GM12878 (cell line): ENCODE data around the gene SYNGR2. TPM values are rescaled to one million over a fixed set of nuclear protein-coding genes. Genes with fewer than 3 reads are reported as not detected.

Source experiments
- ATAC-seq: fragments of 200-7000 bp; cut with Tn5 transposase; 3 replicates; pipeline ENCODE4 v1.9.1; 2020; ENCODE audit warnings: mild to moderate bottlenecking, moderate library complexity
- BruUV-seq: library from RNA; stranded (reverse); fragments of 400-500 nt; replicated peaks from 2 replicates; lab custom pipeline; 2021; lab: Mats Ljungman, UMichigan
- CTCF ChIA-PET: fragments of 300-600 bp; sonication (Branson Sonifier 250); formaldehyde crosslinking; extraction: SDS; loops from one replicate; lab custom pipeline; 2021; ENCODE audit warnings: inconsistent platforms; lab: Yijun Ruan, JAX
- POLR2A ChIA-PET: fragments of 350-600 bp; formaldehyde crosslinking; extraction: SDS; loops from one replicate; lab custom pipeline; 2021; ENCODE audit warnings: inconsistent platforms; lab: Charles Lee
- RAD21 ChIA-PET: fragments of 300-600 bp; sonication (Branson Sonifier 250); formaldehyde crosslinking; loops from one replicate; lab custom pipeline; 2023; ENCODE audit warnings: antibody characterized with exemption; ENCODE audit not compliant: unreplicated experiment; lab: Charles Lee
- SMC1A ChIA-PET: fragments of 300-600 bp; sonication (Branson Sonifier 250); formaldehyde crosslinking; loops from one replicate; lab custom pipeline; 2023; ENCODE audit not compliant: unreplicated experiment, uncharacterized antibody; lab: Charles Lee
- DNase-seq: peaks from one replicate; pipeline ENCODE4 v3.0.0-alpha.2; 2011; ENCODE audit warnings: low read depth, low spot score
- FAIRE-seq: peaks from 3 replicates; lab custom pipeline; 2011; peaks lifted over from hg19 to GRCh38; lab: Jason Lieb, UNC
- H2AFZ ChIP-seq: 2 replicates; pipeline ENCODE4 v1.6.0; 2011; ENCODE audit warnings: low read depth, low read length, control low read depth; ENCODE audit not compliant: control insufficient read depth
- H3K27ac ChIP-seq: 2 replicates; pipeline ENCODE4 v1.5.1; 2011; ENCODE audit warnings: control low read depth; ENCODE audit not compliant: control insufficient read depth, insufficient read depth
- H3K27me3 ChIP-seq, 2 experiments: replicated peaks in 1 of 2; 2 replicates each; pipeline versions ENCODE4 v1.6.0 to v1.6.1; 2011; ENCODE audit warnings: low read length in 1 of 2; ENCODE audit not compliant: control insufficient read depth in 2 of 2, insufficient read depth in 2 of 2
- H3K36me3 ChIP-seq, 2 experiments: 2 replicates each; pipeline ENCODE4 v1.5.1; 2011; ENCODE audit warnings: low read length in 1 of 2; ENCODE audit not compliant: control insufficient read depth in 2 of 2, insufficient read depth in 2 of 2
- H3K4me1 ChIP-seq: 2 replicates; pipeline ENCODE4 v1.6.1; 2011; ENCODE audit warnings: mild to moderate bottlenecking, low read length, moderate library complexity, mixed read lengths; ENCODE audit not compliant: control insufficient read depth, insufficient read depth
- H3K4me2 ChIP-seq: 2 replicates; pipeline ENCODE4 v1.6.0; 2011; ENCODE audit warnings: control low read depth; ENCODE audit not compliant: control insufficient read depth, insufficient read depth
- H3K4me3 ChIP-seq: fragments of 200-600 bp; sonication (generic); 2 replicates; pipeline ENCODE4 v1.5.1; 2016
- H3K79me2 ChIP-seq: 2 replicates; pipeline ENCODE4 v1.6.0; 2011; ENCODE audit warnings: low read length; ENCODE audit not compliant: control insufficient read depth, insufficient read depth
- H3K9ac ChIP-seq: 2 replicates; pipeline ENCODE4 v1.8.0; 2011; ENCODE audit warnings: low read length, control low read depth, mixed read lengths; ENCODE audit not compliant: control insufficient read depth, insufficient read depth
- H3K9me3 ChIP-seq: replicated peaks from 3 replicates; pipeline ENCODE4 v1.5.1; 2011; ENCODE audit warnings: mild to moderate bottlenecking, low read length; ENCODE audit not compliant: control insufficient read depth, insufficient read depth
- H4K20me1 ChIP-seq: 2 replicates; pipeline ENCODE4 v1.6.0; 2011; ENCODE audit not compliant: control insufficient read depth, insufficient read depth
- CHD1 ChIP-seq: IDR thresholded peaks from 2 replicates; pipeline ENCODE4 v1.6.1; 2012; ENCODE audit warnings: low read depth, low read length, improper control_type of control experiment
- DPF2 ChIP-seq: fragments of 450-650 bp; IDR thresholded peaks from 2 replicates; pipeline ENCODE4 v1.6.1; 2017; ENCODE audit warnings: mild to moderate bottlenecking
- ETV6 ChIP-seq, 2 experiments: fragments of 450-650 bp in 1 of 2; IDR thresholded peaks in 1 of 2; conservative IDR thresholded peaks in 1 of 2; 2 replicates each; pipeline ENCODE4 v1.6.1; 2014; ENCODE audit warnings: antibody characterized with exemption in 1 of 2, borderline replicate concordance in 1 of 2, low read depth in 1 of 2, mild to moderate bottlenecking in 1 of 2, moderate library complexity in 1 of 2
- FOS ChIP-seq: IDR thresholded peaks from 3 replicates; pipeline ENCODE4 v1.6.1; 2011; ENCODE audit warnings: borderline replicate concordance; ENCODE audit not compliant: insufficient read length; ENCODE audit errors: extremely low read depth
- IKZF1 ChIP-seq: fragments of 450-650 bp; conservative IDR thresholded peaks from 2 replicates; pipeline ENCODE4 v1.6.1; 2017; ENCODE audit warnings: antibody characterized with exemption, mild to moderate bottlenecking
- JUNB ChIP-seq: IDR thresholded peaks from 2 replicates; pipeline ENCODE4 v1.6.1; 2016; ENCODE audit warnings: antibody characterized with exemption, mild to moderate bottlenecking
- NR2F1 ChIP-seq: fragments of 450-650 bp; conservative IDR thresholded peaks from 2 replicates; pipeline ENCODE4 v1.6.1; 2017; ENCODE audit warnings: mild to moderate bottlenecking
- ZNF217 ChIP-seq: fragments of 450-650 bp; IDR thresholded peaks from 2 replicates; pipeline ENCODE4 v1.6.1; 2017; ENCODE audit warnings: antibody characterized with exemption, mild to moderate bottlenecking
- WGBS: methylation state at CpG from one replicate; pipeline ENCODE4 v1.1.6; 2016; ENCODE audit warnings: low lambda C conversion rate; ENCODE audit not compliant: insufficient replicate concordance, insufficient coverage; ENCODE audit errors: missing lambda C conversion rate; 5-methylcytosine and 5-hydroxymethylcytosine counted together
- in situ Hi-C: fragments of 300-500 bp; cut with MboI; formaldehyde crosslinking; loops from 9 replicates; pipeline ENCODE4 v1.14.3; 2018; ENCODE audit warnings: mixed read lengths
- intact Hi-C: fragments of 100-400 bp; cut with micrococcal nuclease; formaldehyde crosslinking; loops from one replicate; pipeline ENCODE4 v1.14.2; 2022; ENCODE audit not compliant: unreplicated experiment
- polyA plus RNA-seq, 11 experiments: library from polyadenylated mRNA; depleted of rRNA in 4 of 11; unstranded in 6 of 11; stranded (reverse) in 5 of 11; fragments of >200 nt; fragmentation: Nextera tagmentation in 4 of 11; fragmentation: Illumina TruSeq in 1 of 11; extraction: Ambion mirVana in 4 of 11; extraction: Trizol in 1 of 11; gene quantifications; 1 replicate in 1 of 11; 2 replicates in 10 of 11; pipeline versions ENCODE4 v1.2.1 to v1.2.3, GENCODE V29; 2011 to 2016; ENCODE audit warnings: inconsistent platforms in 2 of 11, missing spikeins in 2 of 11, low read depth in 1 of 11
- total RNA-seq, 4 experiments: library from RNA; depleted of rRNA in 3 of 4; stranded (reverse); fragments of >200 nt in 3 of 4; fragmentation: Illumina TruSeq in 1 of 4; extraction: Trizol in 1 of 4; gene quantifications; 2 replicates each; pipeline versions ENCODE4 v1.2.1 to v1.2.3, GENCODE V29; 2013 to 2021
- TF ChIP-seq, protein P1 (sequence below): fragments of 450-650 bp; IDR thresholded peaks from 2 replicates; pipeline ENCODE4 v1.6.1; 2016; ENCODE audit warnings: mild to moderate bottlenecking
- TF ChIP-seq, protein P2 (sequence below): fragments of 450-650 bp; IDR thresholded peaks from 2 replicates; pipeline ENCODE4 v1.6.1; 2017; ENCODE audit warnings: mild to moderate bottlenecking, moderate library complexity
- TF ChIP-seq, protein P3 (sequence below): IDR thresholded peaks from 2 replicates; pipeline ENCODE4 v1.6.1; 2011; ENCODE audit warnings: mild to moderate bottlenecking, low read depth, low read length, moderate library complexity; ENCODE audit not compliant: insufficient replicate concordance

Gene SYNGR2
- total and polyA plus RNA-seq, 10 of the 15 experiments (the other 5 are each of a cell fraction or from before 2014, with no cell fraction given), result 4.4 to 529 (median 261) TPM

DNA sequence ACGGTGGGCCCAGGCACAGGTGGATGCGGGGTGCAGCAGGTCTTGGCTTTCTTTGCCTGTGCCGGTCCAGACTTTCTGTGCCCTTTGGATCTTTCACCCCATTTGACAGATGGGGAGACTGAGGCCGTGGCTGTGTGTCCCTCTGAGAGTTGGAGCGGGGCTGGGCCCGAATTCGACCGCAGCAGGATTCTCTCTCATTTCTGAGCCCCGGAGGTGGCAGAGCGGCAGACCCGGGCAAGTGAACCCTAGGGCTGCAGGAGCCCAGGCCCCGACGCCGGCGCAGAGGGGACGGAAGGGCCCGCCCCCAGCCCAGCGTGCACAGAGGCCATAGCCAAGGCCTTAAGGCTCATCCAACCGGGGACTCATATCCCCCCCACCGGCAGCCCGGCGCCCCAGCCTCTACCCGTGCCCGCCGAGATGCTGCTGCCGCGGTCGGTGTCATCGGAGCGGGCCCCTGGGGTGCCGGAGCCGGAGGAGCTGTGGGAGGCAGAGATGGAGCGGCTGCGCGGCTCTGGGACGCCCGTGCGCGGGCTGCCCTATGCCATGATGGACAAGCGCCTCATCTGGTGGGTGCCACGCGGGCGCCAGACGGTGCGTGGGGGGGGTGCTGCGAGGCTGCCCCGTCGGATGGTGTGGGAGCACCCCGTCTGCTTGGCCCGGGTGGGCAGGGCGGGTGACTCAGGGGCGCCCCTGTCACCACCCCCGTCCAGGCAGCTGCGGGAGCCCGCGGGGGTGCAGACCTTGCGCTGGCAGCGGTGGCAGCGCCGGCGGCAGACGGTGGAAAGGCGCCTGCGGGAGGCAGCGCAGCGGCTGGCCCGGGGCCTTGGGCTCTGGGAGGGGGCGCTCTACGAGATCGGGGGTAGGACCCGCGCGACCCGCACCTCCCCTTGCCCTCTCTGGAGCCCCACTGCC lies 37.0 kb upstream of the SYNGR2 start (continued):
- TF ChIP-seq, protein P1, sequence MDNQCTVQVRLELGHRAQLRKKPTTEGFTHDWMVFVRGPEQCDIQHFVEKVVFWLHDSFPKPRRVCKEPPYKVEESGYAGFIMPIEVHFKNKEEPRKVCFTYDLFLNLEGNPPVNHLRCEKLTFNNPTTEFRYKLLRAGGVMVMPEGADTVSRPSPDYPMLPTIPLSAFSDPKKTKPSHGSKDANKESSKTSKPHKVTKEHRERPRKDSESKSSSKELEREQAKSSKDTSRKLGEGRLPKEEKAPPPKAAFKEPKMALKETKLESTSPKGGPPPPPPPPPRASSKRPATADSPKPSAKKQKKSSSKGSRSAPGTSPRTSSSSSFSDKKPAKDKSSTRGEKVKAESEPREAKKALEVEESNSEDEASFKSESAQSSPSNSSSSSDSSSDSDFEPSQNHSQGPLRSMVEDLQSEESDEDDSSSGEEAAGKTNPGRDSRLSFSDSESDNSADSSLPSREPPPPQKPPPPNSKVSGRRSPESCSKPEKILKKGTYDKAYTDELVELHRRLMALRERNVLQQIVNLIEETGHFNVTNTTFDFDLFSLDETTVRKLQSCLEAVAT, result peak; percentile 30; the same call in 1 of the 2 replicates
- TF ChIP-seq ZNF217, result 0 out of 2 replicates have a peak, but pooled peaks have one; percentile 40

DNA sequence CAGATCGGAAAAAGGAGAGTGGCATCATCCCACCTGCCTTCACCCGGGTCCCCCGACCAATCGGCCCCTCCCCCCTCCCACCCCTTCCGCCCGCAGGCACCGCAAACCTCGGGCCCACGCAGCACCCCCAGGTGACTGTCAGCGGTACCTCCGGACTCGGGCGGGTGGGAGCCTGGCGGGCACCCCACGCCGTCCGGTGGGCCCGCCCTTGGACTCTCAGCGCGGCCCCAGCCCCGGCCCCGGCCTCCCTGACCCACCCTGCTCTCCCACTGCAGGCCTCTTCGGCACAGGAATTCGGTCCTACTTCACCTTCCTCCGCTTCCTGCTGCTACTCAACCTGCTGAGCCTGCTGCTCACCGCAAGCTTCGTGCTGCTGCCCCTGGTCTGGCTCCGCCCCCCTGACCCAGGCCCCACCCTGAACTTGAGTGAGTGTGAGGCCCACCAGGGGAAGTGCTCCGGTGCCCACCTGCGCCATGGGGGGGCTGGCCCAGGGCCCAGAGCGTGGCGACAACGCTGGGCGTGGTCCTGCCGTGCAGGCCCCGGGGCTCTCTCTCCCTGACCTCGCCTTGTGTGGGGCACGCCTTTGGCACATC lies 36.2 kb upstream of the SYNGR2 start:
- CTCF ChIA-PET, result interaction anchor here (1.3 to 9.5 kb wide), 3 partner anchors 5 to 42 kb away, joined by 4 to 132 read pairs (median 66); partner anchors contain the start of gene TMC6
- Histone ChIP-seq H3K79me2 (peaks cover 82% of the 10 kb centered on the region), H3K27ac (peak overlapping the region; percentile 93), H3K4me2 (peak overlapping the region; percentile 96), H3K9me3 (no peaks in the 10 kb centered on the region), H3K9ac (peak overlapping the region; percentile 86), H3K4me3 (peak overlapping the region; percentile 94), H3K27me3 (no peaks in the 10 kb centered on the region), H2AFZ (no peak overlapping the region), H3K4me1 (peaks cover 56% of the 10 kb centered on the region), H4K20me1 (no peaks in the 10 kb centered on the region), H3K36me3 (peaks cover 13 to 16% of the 10 kb centered on the region in 2 experiments; a peak in 3 of 4 replicates)
- ATAC-seq (peak; percentile 27), DNase-seq (no peak), FAIRE-seq (peak; percentile 27)
- in situ Hi-C loops, result no loop called here
- SMC1A ChIA-PET, result no interaction called here
- BruUV-seq, result no TSS peak
- 2% methylated on average over 23 of the region's 38 CpGs for WGBS
- intact Hi-C loops, result no loop called here
- RAD21 ChIA-PET, result interaction anchor here (0.6 to 2.7 kb wide), 6 partner anchors 12 to 704 kb away, joined by 3 to 6 read pairs (median 4); no protein-coding TSS in a partner anchor
- POLR2A ChIA-PET, result interaction anchor here (0.9 to 3.7 kb wide), 4 partner anchors 12 to 44 kb away, joined by 3 to 13 read pairs (median 5); partner anchors contain the start of gene SYNGR2
- no peak for TF ChIP-seq CHD1
- TF ChIP-seq, protein P2, sequence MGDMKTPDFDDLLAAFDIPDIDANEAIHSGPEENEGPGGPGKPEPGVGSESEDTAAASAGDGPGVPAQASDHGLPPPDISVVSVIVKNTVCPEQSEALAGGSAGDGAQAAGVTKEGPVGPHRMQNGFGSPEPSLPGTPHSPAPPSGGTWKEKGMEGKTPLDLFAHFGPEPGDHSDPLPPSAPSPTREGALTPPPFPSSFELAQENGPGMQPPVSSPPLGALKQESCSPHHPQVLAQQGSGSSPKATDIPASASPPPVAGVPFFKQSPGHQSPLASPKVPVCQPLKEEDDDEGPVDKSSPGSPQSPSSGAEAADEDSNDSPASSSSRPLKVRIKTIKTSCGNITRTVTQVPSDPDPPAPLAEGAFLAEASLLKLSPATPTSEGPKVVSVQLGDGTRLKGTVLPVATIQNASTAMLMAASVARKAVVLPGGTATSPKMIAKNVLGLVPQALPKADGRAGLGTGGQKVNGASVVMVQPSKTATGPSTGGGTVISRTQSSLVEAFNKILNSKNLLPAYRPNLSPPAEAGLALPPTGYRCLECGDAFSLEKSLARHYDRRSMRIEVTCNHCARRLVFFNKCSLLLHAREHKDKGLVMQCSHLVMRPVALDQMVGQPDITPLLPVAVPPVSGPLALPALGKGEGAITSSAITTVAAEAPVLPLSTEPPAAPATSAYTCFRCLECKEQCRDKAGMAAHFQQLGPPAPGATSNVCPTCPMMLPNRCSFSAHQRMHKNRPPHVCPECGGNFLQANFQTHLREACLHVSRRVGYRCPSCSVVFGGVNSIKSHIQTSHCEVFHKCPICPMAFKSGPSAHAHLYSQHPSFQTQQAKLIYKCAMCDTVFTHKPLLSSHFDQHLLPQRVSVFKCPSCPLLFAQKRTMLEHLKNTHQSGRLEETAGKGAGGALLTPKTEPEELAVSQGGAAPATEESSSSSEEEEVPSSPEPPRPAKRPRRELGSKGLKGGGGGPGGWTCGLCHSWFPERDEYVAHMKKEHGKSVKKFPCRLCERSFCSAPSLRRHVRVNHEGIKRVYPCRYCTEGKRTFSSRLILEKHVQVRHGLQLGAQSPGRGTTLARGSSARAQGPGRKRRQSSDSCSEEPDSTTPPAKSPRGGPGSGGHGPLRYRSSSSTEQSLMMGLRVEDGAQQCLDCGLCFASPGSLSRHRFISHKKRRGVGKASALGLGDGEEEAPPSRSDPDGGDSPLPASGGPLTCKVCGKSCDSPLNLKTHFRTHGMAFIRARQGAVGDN, result peak; percentile 83; the same call in 1 of the 2 replicates
- 0 out of 4 replicates have a peak, but pooled peaks of 1 of the 2 experiments have one; percentile 20 for TF ChIP-seq ETV6 (conservative IDR thresholded peaks at IDR 0.05 in 1 of 2, IDR thresholded peaks at IDR 0.05 in 1 of 2; ENCODE audit: borderline replicate concordance in 1 of 2, low read depth in 1 of 2)
- TF ChIP-seq DPF2, result 0 out of 2 replicates have a peak, but pooled peaks have one; percentile 65
- TF ChIP-seq JUNB, result no peak
- TF ChIP-seq IKZF1, result peak; percentile 67
- TF ChIP-seq FOS, result no peak
- TF ChIP-seq, protein P3, sequence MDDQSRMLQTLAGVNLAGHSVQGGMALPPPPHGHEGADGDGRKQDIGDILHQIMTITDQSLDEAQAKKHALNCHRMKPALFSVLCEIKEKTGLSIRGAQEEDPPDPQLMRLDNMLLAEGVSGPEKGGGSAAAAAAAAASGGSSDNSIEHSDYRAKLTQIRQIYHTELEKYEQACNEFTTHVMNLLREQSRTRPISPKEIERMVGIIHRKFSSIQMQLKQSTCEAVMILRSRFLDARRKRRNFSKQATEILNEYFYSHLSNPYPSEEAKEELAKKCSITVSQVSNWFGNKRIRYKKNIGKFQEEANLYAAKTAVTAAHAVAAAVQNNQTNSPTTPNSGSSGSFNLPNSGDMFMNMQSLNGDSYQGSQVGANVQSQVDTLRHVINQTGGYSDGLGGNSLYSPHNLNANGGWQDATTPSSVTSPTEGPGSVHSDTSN, result no peak
- TF ChIP-seq NR2F1, result peak; percentile 67; the same call in 1 of the 2 replicates
